Hepatocyte (in vitro differentiated cells): ENCODE results near the gene ALG11.

Experiments
- EZH2 ChIP-seq: fragments of 200-600 bp; sonication (generic); IDR thresholded peaks from 2 replicates; pipeline ENCODE4 v1.6.1; 2016; ENCODE audit warnings: antibody characterized with exemption, mild to moderate bottlenecking, borderline replicate concordance
- EZH2phosphoT487 ChIP-seq: fragments of 200-600 bp; sonication (generic); IDR thresholded peaks from one replicate; pipeline ENCODE4 v1.6.1; 2018; ENCODE audit warnings: antibody characterized with exemption, mild to moderate bottlenecking, low read depth, moderate library complexity; ENCODE audit not compliant: unreplicated experiment, severe bottlenecking
- TF ChIP-seq, protein P1 (sequence below): fragments of 200-600 bp; sonication (generic); IDR thresholded peaks from 2 replicates; pipeline ENCODE4 v1.5.1; 2016; ENCODE audit warnings: antibody characterized with exemption, mild to moderate bottlenecking; ENCODE audit not compliant: poor library complexity

DNA sequence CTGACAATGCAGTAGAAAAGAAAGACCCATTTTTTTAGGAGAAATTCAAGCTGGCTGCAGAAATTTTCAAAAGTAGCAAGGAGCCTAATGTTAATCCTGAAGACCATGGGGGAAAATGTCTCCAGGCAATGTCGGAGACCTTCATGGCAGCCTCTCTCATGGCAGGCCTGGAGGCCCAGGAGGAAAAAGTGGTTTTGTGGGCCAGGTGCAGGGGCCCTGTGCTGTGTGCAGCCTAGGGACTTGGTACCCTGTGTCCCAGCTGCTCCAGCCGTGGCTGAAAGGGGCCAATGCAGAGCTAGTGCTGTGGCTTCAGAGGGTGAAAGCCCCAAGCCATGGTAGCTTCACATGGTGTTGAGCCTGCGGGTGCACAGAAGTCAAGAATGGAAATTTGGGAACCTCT is 4.1 kb downstream of the ALG11 start:
- TF ChIP-seq, protein P1, sequence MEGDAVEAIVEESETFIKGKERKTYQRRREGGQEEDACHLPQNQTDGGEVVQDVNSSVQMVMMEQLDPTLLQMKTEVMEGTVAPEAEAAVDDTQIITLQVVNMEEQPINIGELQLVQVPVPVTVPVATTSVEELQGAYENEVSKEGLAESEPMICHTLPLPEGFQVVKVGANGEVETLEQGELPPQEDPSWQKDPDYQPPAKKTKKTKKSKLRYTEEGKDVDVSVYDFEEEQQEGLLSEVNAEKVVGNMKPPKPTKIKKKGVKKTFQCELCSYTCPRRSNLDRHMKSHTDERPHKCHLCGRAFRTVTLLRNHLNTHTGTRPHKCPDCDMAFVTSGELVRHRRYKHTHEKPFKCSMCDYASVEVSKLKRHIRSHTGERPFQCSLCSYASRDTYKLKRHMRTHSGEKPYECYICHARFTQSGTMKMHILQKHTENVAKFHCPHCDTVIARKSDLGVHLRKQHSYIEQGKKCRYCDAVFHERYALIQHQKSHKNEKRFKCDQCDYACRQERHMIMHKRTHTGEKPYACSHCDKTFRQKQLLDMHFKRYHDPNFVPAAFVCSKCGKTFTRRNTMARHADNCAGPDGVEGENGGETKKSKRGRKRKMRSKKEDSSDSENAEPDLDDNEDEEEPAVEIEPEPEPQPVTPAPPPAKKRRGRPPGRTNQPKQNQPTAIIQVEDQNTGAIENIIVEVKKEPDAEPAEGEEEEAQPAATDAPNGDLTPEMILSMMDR: no peak
- TF ChIP-seq EZH2 (no peak), EZH2phosphoT487 (no peak)
